Thyroid gland (tissue), 4 donors: ENCODE measurements around the gene PLXNA1. TPM values are rescaled to one million over a fixed set of nuclear protein-coding genes. Genes with fewer than 3 reads are reported as not detected.

Experiments used
- DNase-seq, 2 donors: peaks; one replicate each; pipeline ENCODE4 v3.0.0-alpha.2; 2019
- H3K27ac ChIP-seq, 3 donors: fragments of 200-600 bp; sonication (generic); 1 replicate in 2 of 3; 2 replicates in 1 of 3; pipeline ENCODE4 v1.5.1; 2016 to 2019; ENCODE audit warnings: mild to moderate bottlenecking in 1 of 3, moderate library complexity in 1 of 3
- H3K27me3 ChIP-seq: fragments of 200-600 bp; sonication (generic); one replicate; pipeline ENCODE4 v1.5.1; 2019
- H3K36me3 ChIP-seq, 2 donors: fragments of 200-600 bp; sonication (generic); one replicate each; pipeline ENCODE4 v1.5.1; 2016 to 2019
- H3K4me1 ChIP-seq, 2 donors: fragments of 200-600 bp; sonication (generic); one replicate each; pipeline ENCODE4 v1.5.1; 2017 to 2019
- H3K4me3 ChIP-seq, 3 donors: fragments of 200-600 bp; sonication (generic); replicated peaks in 1 of 3; 1 replicate in 2 of 3; 2 replicates in 1 of 3; pipeline ENCODE4 v1.5.1; 2016; ENCODE audit warnings: mild to moderate bottlenecking in 1 of 3
- H3K9me3 ChIP-seq: fragments of 200-600 bp; sonication (generic); one replicate; pipeline ENCODE4 v1.5.1; 2017
- POLR2A ChIP-seq, 2 donors: fragments of 450-650 bp; IDR thresholded peaks; one replicate each; pipeline ENCODE4 v1.6.1; 2017; ENCODE audit warnings: antibody characterized with exemption in 2 of 2, mild to moderate bottlenecking in 2 of 2, moderate library complexity in 1 of 2
- WGBS, 2 donors: methylation state at CpG; one replicate each; pipeline ENCODE4 v1.1.5; 2017; 5-methylcytosine and 5-hydroxymethylcytosine counted together
- intact Hi-C: fragments of 100-400 bp; cut with DNase I; formaldehyde crosslinking; loops from one replicate; pipeline ENCODE4 v1.15.1; 2023
- total RNA-seq, 4 donors: library from RNA; depleted of rRNA; stranded (reverse); fragments of >200 nt; gene quantifications; one replicate each; pipeline ENCODE4 v1.2.3, GENCODE V29; 2016
- TF ChIP-seq, protein P1 (sequence below), 6 experiments: fragments of 200-600 bp in 3 of 6; fragments of 450-650 bp in 3 of 6; sonication (generic) in 3 of 6; IDR thresholded peaks; one replicate each; pipeline ENCODE4 v1.5.1; 2016 to 2019; ENCODE audit warnings: antibody characterized with exemption in 6 of 6, mild to moderate bottlenecking in 2 of 6, inconsistent platforms in 1 of 6, moderate library complexity in 1 of 6

Gene PLXNA1
- total RNA-seq, 4 donors from 2014 or later: 16.0 to 28.0 (median 22.8) TPM

DNA sequence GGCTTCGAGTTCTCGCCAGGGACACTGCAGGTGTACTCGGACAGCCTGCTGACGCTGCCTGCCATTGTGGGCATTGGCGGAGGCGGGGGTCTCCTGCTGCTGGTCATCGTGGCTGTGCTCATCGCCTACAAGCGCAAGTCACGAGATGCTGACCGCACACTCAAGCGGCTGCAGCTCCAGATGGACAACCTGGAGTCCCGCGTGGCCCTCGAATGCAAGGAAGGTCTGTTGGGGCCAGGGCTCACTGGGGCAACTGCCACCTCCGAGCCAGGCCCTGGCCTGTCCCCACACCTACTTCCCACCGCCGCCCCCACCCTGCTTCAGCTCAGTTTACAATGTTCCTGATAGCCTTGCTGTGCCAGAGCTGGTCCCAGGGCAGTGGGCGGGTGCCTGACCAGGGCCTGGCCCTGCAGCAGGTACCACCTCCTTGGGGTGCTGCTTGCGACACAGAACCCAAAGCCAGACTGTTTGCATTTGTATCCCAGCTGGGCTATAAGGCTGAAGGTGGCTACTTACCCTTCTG lies 35.5 kb downstream of the PLXNA1 start:
- Histone ChIP-seq H3K36me3 (peaks cover 50 to 57% of the 10 kb centered on the region in 2 donors), H3K27me3 (no peaks in the 10 kb centered on the region), H3K27ac (no peak overlapping the region), H3K4me1 (no peaks in the 10 kb centered on the region), H3K4me3 (no peak overlapping the region), H3K9me3 (no peaks in the 10 kb centered on the region)
- intact Hi-C loops: no loop called here
- no peak for TF ChIP-seq POLR2A (IDR thresholded peaks at IDR 0.05)
- TF ChIP-seq, protein P1, sequence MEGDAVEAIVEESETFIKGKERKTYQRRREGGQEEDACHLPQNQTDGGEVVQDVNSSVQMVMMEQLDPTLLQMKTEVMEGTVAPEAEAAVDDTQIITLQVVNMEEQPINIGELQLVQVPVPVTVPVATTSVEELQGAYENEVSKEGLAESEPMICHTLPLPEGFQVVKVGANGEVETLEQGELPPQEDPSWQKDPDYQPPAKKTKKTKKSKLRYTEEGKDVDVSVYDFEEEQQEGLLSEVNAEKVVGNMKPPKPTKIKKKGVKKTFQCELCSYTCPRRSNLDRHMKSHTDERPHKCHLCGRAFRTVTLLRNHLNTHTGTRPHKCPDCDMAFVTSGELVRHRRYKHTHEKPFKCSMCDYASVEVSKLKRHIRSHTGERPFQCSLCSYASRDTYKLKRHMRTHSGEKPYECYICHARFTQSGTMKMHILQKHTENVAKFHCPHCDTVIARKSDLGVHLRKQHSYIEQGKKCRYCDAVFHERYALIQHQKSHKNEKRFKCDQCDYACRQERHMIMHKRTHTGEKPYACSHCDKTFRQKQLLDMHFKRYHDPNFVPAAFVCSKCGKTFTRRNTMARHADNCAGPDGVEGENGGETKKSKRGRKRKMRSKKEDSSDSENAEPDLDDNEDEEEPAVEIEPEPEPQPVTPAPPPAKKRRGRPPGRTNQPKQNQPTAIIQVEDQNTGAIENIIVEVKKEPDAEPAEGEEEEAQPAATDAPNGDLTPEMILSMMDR (IDR thresholded peaks at IDR 0.05): no peak
- 94 to 95% methylated on average over 11 to 15 of the region's 20 CpGs for WGBS, 2 donors
- no peak for DNase-seq

DNA sequence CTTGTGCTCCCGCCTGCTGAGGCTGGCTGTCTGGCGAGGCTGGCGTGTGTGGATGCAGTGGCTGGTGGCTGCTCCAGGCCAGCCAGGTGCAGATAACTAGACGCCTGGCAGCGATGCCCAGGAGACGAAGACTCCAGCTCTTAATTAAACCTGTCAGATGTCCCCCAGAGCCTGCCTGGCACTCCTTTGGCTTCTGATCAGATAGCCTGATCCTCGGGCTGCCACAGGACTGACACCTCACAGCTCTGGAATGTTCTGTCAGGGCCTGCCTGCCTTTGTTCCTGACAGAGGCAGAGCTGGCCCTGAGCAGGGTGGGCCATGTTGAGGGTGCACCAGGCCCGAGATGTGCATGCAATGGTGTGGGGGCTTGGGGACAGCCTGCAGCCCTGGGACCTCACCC lies 36.5 kb downstream of the PLXNA1 start:
- intact Hi-C loops: no loop called here
- WGBS, 2 donors: 97 to 98% methylated on average over 5 to 8 of the region's 8 CpGs
- Histone ChIP-seq H3K36me3 (peaks cover 39 to 50% of the 10 kb centered on the region in 2 donors), H3K4me1 (no peaks in the 10 kb centered on the region), H3K27me3 (no peaks in the 10 kb centered on the region), H3K27ac (no peak overlapping the region), H3K9me3 (no peaks in the 10 kb centered on the region), H3K4me3 (no peak overlapping the region)
- TF ChIP-seq POLR2A (IDR thresholded peaks at IDR 0.05): no peak
- TF ChIP-seq, protein P1 (IDR thresholded peaks at IDR 0.05): no peak
- DNase-seq: no peak

DNA sequence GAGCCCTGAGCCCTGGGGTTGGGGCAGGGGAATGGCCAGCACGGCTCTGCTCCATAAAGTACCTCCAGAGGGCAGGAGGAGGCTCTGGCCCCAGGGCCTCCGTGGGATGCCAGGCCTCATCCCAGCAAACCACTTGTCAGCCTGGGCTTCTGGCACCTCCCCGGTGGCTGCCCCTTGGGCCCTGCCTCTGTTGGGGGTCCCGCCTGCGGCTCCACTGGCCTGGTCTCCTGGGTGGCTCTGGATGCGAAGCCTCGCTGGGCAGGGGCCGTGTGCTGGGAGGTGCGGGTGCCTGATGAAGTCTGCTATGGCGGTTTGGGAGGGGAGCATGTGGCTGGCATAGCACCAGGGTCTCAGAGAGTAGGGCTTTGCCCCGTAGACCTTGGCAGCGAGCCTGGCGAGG lies 37.6 kb downstream of the PLXNA1 start:
- DNase-seq: no peak
- Histone ChIP-seq H3K27me3 (no peaks in the 10 kb centered on the region), H3K27ac (no peak overlapping the region), H3K36me3 (peaks cover 38 to 46% of the 10 kb centered on the region in 2 donors), H3K4me1 (no peaks in the 10 kb centered on the region), H3K9me3 (no peaks in the 10 kb centered on the region), H3K4me3 (no peak overlapping the region)
- intact Hi-C loops: no loop called here
- 90 to 100% methylated on average over 1 to 5 of the region's 13 CpGs for WGBS, 2 donors
- no peak for TF ChIP-seq POLR2A (IDR thresholded peaks at IDR 0.05)
- TF ChIP-seq, protein P1 (IDR thresholded peaks at IDR 0.05): no peak

DNA sequence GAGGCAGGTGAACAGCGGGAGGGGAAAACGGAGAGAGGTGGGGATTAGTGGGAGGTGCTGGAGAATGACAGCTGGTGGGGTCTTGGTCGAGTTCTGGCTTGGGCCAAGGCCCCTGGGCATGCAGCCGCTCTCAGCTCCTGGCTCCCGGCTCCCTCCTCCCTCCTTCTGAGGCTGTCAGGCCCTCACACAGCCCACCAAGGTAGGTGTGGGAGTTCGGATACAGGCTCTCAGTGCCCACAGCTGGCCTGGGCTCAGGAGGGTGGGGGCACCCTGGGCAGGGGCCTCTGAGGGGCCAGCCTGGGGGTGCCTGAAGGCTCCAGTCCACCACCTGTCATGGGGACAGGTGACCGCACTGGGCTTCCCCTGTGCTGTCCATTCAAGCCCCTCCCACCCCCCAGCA lies 39.9 kb downstream of the PLXNA1 start:
- peaks cover 18 to 30% of the 10 kb centered on the region in 2 donors for H3K36me3 ChIP-seq
- TF ChIP-seq, protein P1 (IDR thresholded peaks at IDR 0.05): no peak
- TF ChIP-seq POLR2A (IDR thresholded peaks at IDR 0.05): no peak
- WGBS, 2 donors: 81 to 82% methylated on average over 5 of the region's 7 CpGs
- no peak for DNase-seq
- intact Hi-C loops: no loop called here
- no peaks in the 10 kb centered on the region for H3K9me3 ChIP-seq
- no peaks in the 10 kb centered on the region for H3K4me1 ChIP-seq
- no peak overlapping the region for H3K4me3 ChIP-seq
- no peaks in the 10 kb centered on the region for H3K27me3 ChIP-seq
- H3K27ac ChIP-seq: no peak overlapping the region

DNA sequence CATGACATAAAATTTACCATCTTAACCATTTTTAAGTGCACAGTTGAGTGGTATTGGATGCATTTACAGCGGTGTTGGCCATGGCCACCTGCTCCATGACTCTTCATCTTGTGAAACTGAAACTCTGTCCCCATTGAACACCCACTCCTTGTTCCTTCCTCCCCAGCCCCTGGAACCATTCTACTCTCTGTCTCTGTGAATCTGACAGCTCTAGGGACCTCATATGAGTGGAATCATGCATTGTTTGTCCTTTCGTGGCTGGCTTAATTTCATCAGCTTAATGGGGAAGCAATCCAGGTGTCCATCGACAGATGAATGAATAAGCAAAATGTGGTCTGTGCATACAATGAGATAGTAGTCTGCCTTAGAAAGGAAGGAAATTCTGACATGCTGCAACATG lies 42.5 kb downstream of the PLXNA1 start:
- WGBS, 2 donors: 79 to 86% methylated on average over 3 of the region's 3 CpGs
- Histone ChIP-seq H3K27me3 (no peaks in the 10 kb centered on the region), H3K4me1 (no peaks in the 10 kb centered on the region), H3K4me3 (no peak overlapping the region), H3K9me3 (no peaks in the 10 kb centered on the region), H3K36me3 (peaks cover 25 to 36% of the 10 kb centered on the region in 2 donors), H3K27ac (no peak overlapping the region)
- TF ChIP-seq, protein P1 (IDR thresholded peaks at IDR 0.05): no peak
- TF ChIP-seq POLR2A (IDR thresholded peaks at IDR 0.05): no peak
- DNase-seq: no peak
- intact Hi-C loops: no loop called here
